SK-N-MC (cell line): ENCODE results near the gene HAGH.

Experiments used
- EZH2 ChIP-seq: fragments of 200-600 bp; sonication (generic); IDR thresholded peaks from one replicate; pipeline ENCODE4 v1.6.1; 2017; ENCODE audit warnings: antibody characterized with exemption
- POLR2AphosphoS5 ChIP-seq: IDR thresholded peaks from 2 replicates; pipeline ENCODE4 v1.6.1; 2012; ENCODE audit warnings: mild to moderate bottlenecking, low read depth, low read length, borderline replicate concordance

- TF ChIP-seq POLR2AphosphoS5 (no peak), EZH2 (no peak)
These were observed 46.0 kb downstream of the HAGH start for GRCh38 chr16:1780677-1781072.
